ENCODE measurements around the gene RPL32.

Gene RPL32

DNA sequence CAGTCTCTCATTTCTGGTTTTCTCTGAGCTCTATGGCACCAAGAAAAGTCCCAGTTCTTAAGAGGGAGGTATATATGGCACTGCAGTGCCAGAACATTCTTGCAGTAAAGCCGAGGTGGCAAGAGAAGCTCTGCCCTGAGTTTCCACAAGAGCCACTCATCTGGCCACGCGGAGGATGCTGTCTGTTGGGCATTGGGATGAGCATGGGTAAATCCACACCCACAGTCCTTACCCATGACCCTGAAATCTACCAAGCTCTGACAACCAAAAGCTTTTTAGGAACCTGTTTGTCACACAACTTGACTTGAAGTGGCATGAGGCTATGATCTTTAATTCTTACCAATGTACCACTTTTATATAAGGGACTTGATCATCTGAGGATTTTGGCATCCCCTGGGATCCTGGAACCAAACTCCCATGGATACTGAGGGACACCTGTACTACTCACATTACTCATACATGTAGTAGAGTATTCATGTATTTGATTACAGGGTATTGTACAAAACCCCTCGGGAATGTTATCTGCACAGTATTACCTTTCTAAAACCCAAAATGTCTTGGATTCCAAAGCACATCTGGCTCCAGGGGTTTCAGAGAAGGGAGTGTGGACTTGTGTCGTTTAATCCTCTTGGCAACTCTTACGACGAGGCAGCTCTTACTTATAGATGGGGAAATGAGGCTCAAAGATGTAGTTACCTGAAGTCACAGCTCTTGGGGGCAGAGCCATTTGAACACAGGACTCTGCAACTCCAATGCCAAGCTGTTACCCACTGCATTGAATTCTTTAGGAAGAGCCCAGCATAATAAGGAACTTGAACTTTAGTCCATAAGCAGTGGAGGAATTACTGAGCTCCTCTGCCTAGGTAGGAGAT is 8.8 kb downstream of the RPL32 start:
- H3K9me3 ChIP-seq (ENCODE audit: control extremely low read depth in 1 of 5, control insufficient read depth in 4 of 5, insufficient read depth in 2 of 5, low read depth in 1 of 5, low read length in 4 of 5), result no peaks in the 10 kb centered on the region
- no peak overlapping the region for H3K27ac ChIP-seq (ENCODE audit: insufficient read depth in 1 of 2, low read depth in 1 of 2, low read length in 2 of 2, poor library complexity in 1 of 2, severe bottlenecking in 2 of 2)
- H3K27me3 ChIP-seq (replicated peaks in 2 of 5; ENCODE audit: control insufficient read depth in 4 of 5, insufficient read depth in 5 of 5, low read length in 4 of 5), result no peaks in the 10 kb centered on the region
- 100% methylated on average over 3 of the region's 7 CpGs for WGBS (ENCODE audit: insufficient coverage)
- peaks cover 23 to 74% (median 63%) of the 10 kb centered on the region in 4 experiments for H3K36me3 ChIP-seq (ENCODE audit: control insufficient read depth in 4 of 4, insufficient read depth in 4 of 4, low read length in 3 of 4)
- CTCF ChIA-PET, result interaction anchor here (1.4 to 4.4 kb wide), 6 partner anchors 9 to 55 kb away, joined by 3 to 12 read pairs (median 6); partner anchors contain the start of genes CAND2 and RPL32
- POLR2A ChIA-PET, result no interaction called here
- no peak overlapping the region for H3K4me3 ChIP-seq (ENCODE audit: control insufficient read depth in 1 of 7, extremely low read depth in 1 of 7, insufficient read depth in 4 of 7, low read depth in 2 of 7, low read length in 6 of 7)
- H3K4me1 ChIP-seq (ENCODE audit: control extremely low read depth in 1 of 4, control insufficient read depth in 4 of 4, insufficient read depth in 4 of 4, low read length in 3 of 4), result no peaks in the 10 kb centered on the region
- no peak for DNase-seq

DNA sequence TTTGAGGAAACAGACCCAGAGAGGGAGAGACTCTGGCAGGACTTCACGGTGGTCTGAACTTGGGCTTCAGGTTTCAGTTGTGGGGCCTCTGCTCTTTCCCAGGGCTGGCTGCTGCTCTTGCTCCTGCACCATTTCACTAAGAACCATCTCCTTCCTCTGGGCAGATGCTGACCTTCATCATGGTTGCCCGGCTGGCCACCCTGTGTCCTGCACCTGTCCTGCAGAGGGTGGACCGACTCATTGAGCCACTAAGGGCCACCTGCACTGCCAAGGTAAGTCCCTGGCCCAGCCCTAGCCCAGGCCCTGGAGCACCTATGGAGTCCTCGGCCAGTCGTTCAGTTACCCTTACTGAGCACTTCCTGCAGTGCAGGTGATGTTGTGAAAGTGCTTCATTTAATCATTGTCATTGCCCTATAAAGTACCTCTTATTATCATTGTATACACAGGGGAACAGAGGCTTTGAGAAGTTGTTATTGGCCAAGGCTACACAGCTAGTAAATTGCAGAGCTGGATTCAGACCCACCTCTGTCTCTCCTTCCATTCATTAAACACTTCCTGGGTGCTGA is 10.0 kb downstream of the RPL32 start:
- Histone ChIP-seq H3K36me3 (ENCODE audit: control insufficient read depth in 4 of 4, insufficient read depth in 4 of 4, low read length in 3 of 4) (peaks cover 13 to 62% (median 51%) of the 10 kb centered on the region in 4 experiments), H3K4me1 (ENCODE audit: control extremely low read depth in 1 of 4, control insufficient read depth in 4 of 4, insufficient read depth in 4 of 4, low read length in 3 of 4) (no peaks in the 10 kb centered on the region), H3K9me3 (ENCODE audit: control extremely low read depth in 1 of 5, control insufficient read depth in 4 of 5, insufficient read depth in 2 of 5, low read depth in 1 of 5, low read length in 4 of 5) (no peaks in the 10 kb centered on the region), H3K27me3 (replicated peaks in 2 of 5; ENCODE audit: control insufficient read depth in 4 of 5, insufficient read depth in 5 of 5, low read length in 4 of 5) (no peaks in the 10 kb centered on the region), H3K4me3 (ENCODE audit: control insufficient read depth in 1 of 7, extremely low read depth in 1 of 7, insufficient read depth in 4 of 7, low read depth in 2 of 7, low read length in 6 of 7) (no peak overlapping the region), H3K27ac (ENCODE audit: insufficient read depth in 1 of 2, low read depth in 1 of 2, low read length in 2 of 2, poor library complexity in 1 of 2, severe bottlenecking in 2 of 2) (no peak overlapping the region)
- CTCF ChIA-PET, result interaction anchor here (1.0 to 4.4 kb wide), 8 partner anchors 10 to 126 kb away, joined by 3 to 12 read pairs (median 4); partner anchors contain the start of genes CAND2 and RPL32
- POLR2A ChIA-PET, result no interaction called here
- WGBS (ENCODE audit: insufficient coverage), result 98% methylated on average over 3 of the region's 5 CpGs
- no peak for DNase-seq

DNA sequence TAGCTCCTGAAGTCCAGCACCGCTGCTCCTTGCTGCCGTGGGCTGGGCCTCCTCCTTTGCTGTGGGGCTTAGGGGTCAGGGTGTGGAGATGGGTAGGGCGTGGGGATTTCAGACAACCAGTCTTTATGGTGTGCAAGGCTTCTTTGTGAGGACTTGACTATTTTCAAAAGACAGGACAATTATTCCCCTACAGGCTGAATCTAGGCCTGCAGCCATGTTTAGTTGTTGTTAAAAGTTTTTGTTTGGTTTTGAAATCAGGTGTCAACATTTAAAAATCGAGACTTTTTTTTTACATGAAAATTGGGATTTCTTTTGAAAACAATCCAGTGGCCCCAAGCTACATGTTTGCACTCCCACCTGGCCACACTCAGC is 10.6 kb downstream of the RPL32 start:
- H3K27ac ChIP-seq (ENCODE audit: insufficient read depth in 1 of 2, low read depth in 1 of 2, low read length in 2 of 2, poor library complexity in 1 of 2, severe bottlenecking in 2 of 2), result no peak overlapping the region
- peaks cover 8 to 56% (median 45%) of the 10 kb centered on the region in 4 experiments for H3K36me3 ChIP-seq (ENCODE audit: control insufficient read depth in 4 of 4, insufficient read depth in 4 of 4, low read length in 3 of 4)
- ChIA-PET CTCF (interaction anchor here (1.0 to 4.4 kb wide), 6 partner anchors 10 to 125 kb away, joined by 3 to 12 read pairs (median 4); partner anchors contain the start of genes CAND2 and RPL32), POLR2A (no interaction called here)
- H3K9me3 ChIP-seq (ENCODE audit: control extremely low read depth in 1 of 5, control insufficient read depth in 4 of 5, insufficient read depth in 2 of 5, low read depth in 1 of 5, low read length in 4 of 5), result no peaks in the 10 kb centered on the region
- H3K27me3 ChIP-seq (replicated peaks in 2 of 5; ENCODE audit: control insufficient read depth in 4 of 5, insufficient read depth in 5 of 5, low read length in 4 of 5), result no peaks in the 10 kb centered on the region
- WGBS (ENCODE audit: insufficient coverage), result 100% methylated on average over 2 of the region's 4 CpGs
- H3K4me1 ChIP-seq (ENCODE audit: control extremely low read depth in 1 of 4, control insufficient read depth in 4 of 4, insufficient read depth in 4 of 4, low read length in 3 of 4), result no peaks in the 10 kb centered on the region
- peak in 1 of 3 donors; percentile 21 for DNase-seq
- no peak overlapping the region for H3K4me3 ChIP-seq (ENCODE audit: control insufficient read depth in 1 of 7, extremely low read depth in 1 of 7, insufficient read depth in 4 of 7, low read depth in 2 of 7, low read length in 6 of 7)

DNA sequence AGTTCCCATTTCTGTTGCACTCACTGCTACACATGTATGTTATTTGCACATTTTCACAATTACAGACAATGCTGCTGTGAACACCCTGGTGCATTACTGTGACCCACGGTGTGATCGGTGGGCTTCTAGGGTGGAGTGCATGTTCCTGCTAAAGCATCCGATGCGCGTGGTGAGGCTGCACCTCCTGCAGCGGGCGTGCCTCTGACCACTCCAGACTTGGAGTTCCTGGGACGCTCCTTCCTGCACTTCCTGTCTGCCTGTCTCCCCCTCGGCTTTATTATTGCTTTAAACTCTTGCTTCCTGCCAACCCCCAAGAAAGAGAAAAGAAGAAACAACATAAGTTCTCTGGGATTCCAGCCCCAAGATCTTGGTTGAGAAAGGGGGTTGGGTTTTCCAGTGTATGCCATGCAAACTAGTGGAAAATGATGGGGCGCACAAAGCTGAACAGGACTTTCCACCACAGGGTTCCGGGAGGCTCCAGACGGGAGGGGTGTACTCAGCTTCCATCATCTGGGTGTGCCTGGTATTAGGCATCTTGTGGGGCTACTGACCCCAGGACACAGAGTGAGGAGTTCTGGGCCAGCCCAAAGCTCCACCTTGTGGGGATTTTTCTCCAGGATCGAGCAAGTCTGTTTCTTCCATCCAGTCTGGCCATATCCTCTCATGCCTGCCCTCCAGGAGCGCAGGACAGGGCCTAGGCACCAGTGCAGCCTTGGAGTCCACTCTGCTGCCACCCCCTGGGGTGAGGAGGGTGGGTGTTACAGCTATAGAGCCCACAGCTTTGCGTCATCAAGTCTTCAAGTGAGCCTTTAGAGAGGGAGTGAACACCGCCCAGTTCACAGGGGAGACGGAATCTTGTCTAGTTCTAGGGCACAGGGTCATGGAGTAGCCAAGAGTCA is 11.2 kb downstream of the RPL32 start:
- Histone ChIP-seq H3K27ac (ENCODE audit: insufficient read depth in 1 of 2, low read depth in 1 of 2, low read length in 2 of 2, poor library complexity in 1 of 2, severe bottlenecking in 2 of 2) (no peak overlapping the region), H3K9me3 (ENCODE audit: control extremely low read depth in 1 of 5, control insufficient read depth in 4 of 5, insufficient read depth in 2 of 5, low read depth in 1 of 5, low read length in 4 of 5) (no peaks in the 10 kb centered on the region), H3K27me3 (replicated peaks in 2 of 5; ENCODE audit: control insufficient read depth in 4 of 5, insufficient read depth in 5 of 5, low read length in 4 of 5) (no peaks in the 10 kb centered on the region), H3K4me1 (ENCODE audit: control extremely low read depth in 1 of 4, control insufficient read depth in 4 of 4, insufficient read depth in 4 of 4, low read length in 3 of 4) (no peaks in the 10 kb centered on the region), H3K4me3 (ENCODE audit: control insufficient read depth in 1 of 7, extremely low read depth in 1 of 7, insufficient read depth in 4 of 7, low read depth in 2 of 7, low read length in 6 of 7) (no peak overlapping the region), H3K36me3 (ENCODE audit: control insufficient read depth in 4 of 4, insufficient read depth in 4 of 4, low read length in 3 of 4) (peaks cover 8 to 50% (median 39%) of the 10 kb centered on the region in 4 experiments)
- ChIA-PET POLR2A (no interaction called here), CTCF (interaction anchor here (1.0 to 4.4 kb wide), 6 partner anchors 9 to 125 kb away, joined by 3 to 12 read pairs (median 4); partner anchors contain the start of genes CAND2 and RPL32)
- no peak for DNase-seq
- 96% methylated on average over 15 of the region's 17 CpGs for WGBS (ENCODE audit: insufficient coverage)

DNA sequence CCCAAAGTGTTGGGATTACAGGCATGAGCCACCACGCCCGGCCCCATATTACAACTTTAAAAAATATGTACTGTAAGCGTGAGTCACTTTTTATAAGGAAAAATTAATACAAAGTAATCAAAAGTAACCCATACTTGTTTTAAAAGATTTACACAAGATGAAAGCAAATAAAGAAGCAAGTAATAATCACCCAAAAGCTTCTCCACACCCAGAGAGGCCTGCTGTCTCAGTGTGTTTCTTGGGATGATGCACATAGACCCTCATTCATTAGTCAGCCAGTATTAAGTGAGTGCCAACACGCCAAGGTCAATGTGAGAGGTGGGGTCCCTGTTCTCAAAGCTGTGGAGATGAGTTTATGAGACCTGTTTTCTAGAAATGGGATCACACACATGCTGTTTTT is 12.0 kb downstream of the RPL32 start:
- no peak for DNase-seq
- CTCF ChIA-PET, result interaction anchor here (0.8 to 4.4 kb wide), 3 partner anchors 10 to 19 kb away, joined by 3 to 12 read pairs (median 4); no protein-coding TSS in a partner anchor
- Histone ChIP-seq H3K27ac (ENCODE audit: insufficient read depth in 1 of 2, low read depth in 1 of 2, low read length in 2 of 2, poor library complexity in 1 of 2, severe bottlenecking in 2 of 2) (no peak overlapping the region), H3K36me3 (ENCODE audit: control insufficient read depth in 4 of 4, insufficient read depth in 4 of 4, low read length in 3 of 4) (peaks cover 8 to 42% (median 32%) of the 10 kb centered on the region in 4 experiments), H3K9me3 (ENCODE audit: control extremely low read depth in 1 of 5, control insufficient read depth in 4 of 5, insufficient read depth in 2 of 5, low read depth in 1 of 5, low read length in 4 of 5) (no peaks in the 10 kb centered on the region), H3K4me3 (ENCODE audit: control insufficient read depth in 1 of 7, extremely low read depth in 1 of 7, insufficient read depth in 4 of 7, low read depth in 2 of 7, low read length in 6 of 7) (no peak overlapping the region), H3K4me1 (ENCODE audit: control extremely low read depth in 1 of 4, control insufficient read depth in 4 of 4, insufficient read depth in 4 of 4, low read length in 3 of 4) (no peaks in the 10 kb centered on the region), H3K27me3 (replicated peaks in 2 of 5; ENCODE audit: control insufficient read depth in 4 of 5, insufficient read depth in 5 of 5, low read length in 4 of 5) (no peaks in the 10 kb centered on the region)
- whole genome bisulfite sequencing (ENCODE audit: insufficient coverage), result no CpG with 5 or more reads among the region's 4 CpGs
- POLR2A ChIA-PET, result no interaction called here

DNA sequence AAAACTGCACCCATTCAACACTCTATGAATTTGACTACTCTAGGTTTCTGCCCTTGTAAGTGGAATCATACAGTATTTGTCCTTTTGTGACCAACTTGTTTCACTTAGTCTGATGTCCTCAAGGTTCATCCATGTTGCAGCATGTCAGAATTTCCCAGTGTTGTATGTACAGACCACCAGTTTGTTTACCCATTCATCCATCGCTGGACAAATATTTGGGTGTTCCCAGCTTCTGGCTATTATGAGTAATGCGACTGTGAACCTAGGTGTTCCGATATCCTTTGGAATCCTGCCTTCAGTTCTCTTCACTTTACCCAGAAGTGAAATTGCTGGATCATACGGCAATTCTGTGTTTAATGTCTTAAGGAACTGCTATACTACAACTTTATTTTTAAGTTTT is 12.6 kb downstream of the RPL32 start:
- no peak for DNase-seq
- no peaks in the 10 kb centered on the region for H3K9me3 ChIP-seq (ENCODE audit: control extremely low read depth in 1 of 5, control insufficient read depth in 4 of 5, insufficient read depth in 2 of 5, low read depth in 1 of 5, low read length in 4 of 5)
- ChIA-PET POLR2A (no interaction called here), CTCF (interaction anchor here (0.8 to 1.2 kb wide), 2 partner anchors 10 to 17 kb away, joined by 3 read pairs; no protein-coding TSS in a partner anchor)
- no CpG with 5 or more reads among the region's 4 CpGs for WGBS (ENCODE audit: insufficient coverage)
- H3K4me1 ChIP-seq (ENCODE audit: control extremely low read depth in 1 of 4, control insufficient read depth in 4 of 4, insufficient read depth in 4 of 4, low read length in 3 of 4), result no peaks in the 10 kb centered on the region
- no peak overlapping the region for H3K27ac ChIP-seq (ENCODE audit: insufficient read depth in 1 of 2, low read depth in 1 of 2, low read length in 2 of 2, poor library complexity in 1 of 2, severe bottlenecking in 2 of 2)
- no peak overlapping the region for H3K4me3 ChIP-seq (ENCODE audit: control insufficient read depth in 1 of 7, extremely low read depth in 1 of 7, insufficient read depth in 4 of 7, low read depth in 2 of 7, low read length in 6 of 7)
- peaks cover 8 to 36% (median 26%) of the 10 kb centered on the region in 4 experiments for H3K36me3 ChIP-seq (ENCODE audit: control insufficient read depth in 4 of 4, insufficient read depth in 4 of 4, low read length in 3 of 4)
- no peaks in the 10 kb centered on the region for H3K27me3 ChIP-seq (replicated peaks in 2 of 5; ENCODE audit: control insufficient read depth in 4 of 5, insufficient read depth in 5 of 5, low read length in 4 of 5)
